Measurements from ENCODE around the gene FAM78A.

Gene FAM78A

GRCh38 chr9:131310833-131311554, 34.7 kb upstream of the FAM78A start:
- TF ChIP-seq TAF1 (IDR thresholded peaks at IDR 0.05; ENCODE audit: borderline replicate concordance, insufficient read depth, low read length) (no peak), FOXP2 (optimal IDR thresholded peaks at IDR 0.05; ENCODE audit: borderline replicate concordance, extremely low read depth, extremely low read length, insufficient read depth) (peak; percentile 28), POLR2AphosphoS5 (IDR thresholded peaks at IDR 0.05; ENCODE audit: low read depth, low read length) (no peak), REST (IDR thresholded peaks at IDR 0.05; ENCODE audit: insufficient read depth in 1 of 2, low read depth in 2 of 2, low read length in 2 of 2) (no peak)

- TF ChIP-seq FOXP2 (optimal IDR thresholded peaks at IDR 0.05; ENCODE audit: borderline replicate concordance, extremely low read depth, extremely low read length, insufficient read depth) (no peak), REST (IDR thresholded peaks at IDR 0.05; ENCODE audit: insufficient read depth in 1 of 2, low read depth in 2 of 2, low read length in 2 of 2) (no peak), POLR2AphosphoS5 (IDR thresholded peaks at IDR 0.05; ENCODE audit: low read depth, low read length) (no peak), TAF1 (IDR thresholded peaks at IDR 0.05; ENCODE audit: borderline replicate concordance, insufficient read depth, low read length) (no peak)
Observed at GRCh38 chr9:131309530-131310276, 33.4 kb upstream of the FAM78A start.

- no peak for TF ChIP-seq REST (IDR thresholded peaks at IDR 0.05; ENCODE audit: insufficient read depth in 1 of 2, low read depth in 2 of 2, low read length in 2 of 2)
- no peak for TF ChIP-seq TAF1 (IDR thresholded peaks at IDR 0.05; ENCODE audit: borderline replicate concordance, insufficient read depth, low read length)
- no peak for TF ChIP-seq SIN3A (IDR thresholded peaks at IDR 0.05; ENCODE audit: borderline replicate concordance, insufficient read depth, low read length)
- no peak for TF ChIP-seq FOXP2 (optimal IDR thresholded peaks at IDR 0.05; ENCODE audit: borderline replicate concordance, extremely low read depth, extremely low read length, insufficient read depth)
- no peak for TF ChIP-seq POLR2AphosphoS5 (IDR thresholded peaks at IDR 0.05; ENCODE audit: low read depth, low read length)
Observed at GRCh38 chr9:131308906-131309529, 32.7 kb upstream of the FAM78A start.

- TF ChIP-seq REST (IDR thresholded peaks at IDR 0.05; ENCODE audit: insufficient read depth in 1 of 2, low read depth in 2 of 2, low read length in 2 of 2) (no peak), FOXP2 (optimal IDR thresholded peaks at IDR 0.05; ENCODE audit: borderline replicate concordance, extremely low read depth, extremely low read length, insufficient read depth) (no peak), POLR2AphosphoS5 (IDR thresholded peaks at IDR 0.05; ENCODE audit: low read depth, low read length) (no peak), TAF1 (IDR thresholded peaks at IDR 0.05; ENCODE audit: borderline replicate concordance, insufficient read depth, low read length) (no peak)
Observed at GRCh38 chr9:131308452-131308851, 32.1 kb upstream of the FAM78A start.

Data from PFSK-1 (cell line).